GM21360 (cell line): ENCODE results near the gene ZNRF2.
"Not testable (repeated sequence)": the region's sequence is repeated elsewhere in the genome, so short reads cannot be mapped to it uniquely, and the experiment has no call there.

Experiments
- ATAC-seq: cut with Tn5 transposase; IDR thresholded peaks from one replicate; pipeline ENCODE4 v1.9.1; 2021; ENCODE audit warnings: mild to moderate bottlenecking, moderate library complexity; ENCODE audit not compliant: unreplicated experiment

Gene ZNRF2

DNA sequence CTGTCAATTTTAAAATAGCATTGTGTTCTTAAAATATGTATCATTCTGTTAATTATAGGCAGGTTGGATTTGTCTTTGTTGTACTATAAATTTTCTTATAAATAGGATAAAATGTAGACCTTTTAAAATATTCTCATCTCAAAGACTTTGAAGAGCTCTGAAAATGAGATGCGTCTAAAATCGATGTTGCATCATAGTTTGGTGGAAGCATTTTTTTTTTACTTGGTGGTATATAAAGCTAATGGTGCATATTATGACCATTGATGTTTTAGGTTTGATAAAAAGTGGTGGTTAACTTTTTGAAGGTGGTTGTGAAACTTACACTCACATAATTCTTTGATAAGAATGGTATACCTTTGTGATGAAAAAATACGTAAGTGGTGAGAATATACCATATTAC, 69.1 kb downstream of the ZNRF2 start:
- ATAC-seq: no peak

DNA sequence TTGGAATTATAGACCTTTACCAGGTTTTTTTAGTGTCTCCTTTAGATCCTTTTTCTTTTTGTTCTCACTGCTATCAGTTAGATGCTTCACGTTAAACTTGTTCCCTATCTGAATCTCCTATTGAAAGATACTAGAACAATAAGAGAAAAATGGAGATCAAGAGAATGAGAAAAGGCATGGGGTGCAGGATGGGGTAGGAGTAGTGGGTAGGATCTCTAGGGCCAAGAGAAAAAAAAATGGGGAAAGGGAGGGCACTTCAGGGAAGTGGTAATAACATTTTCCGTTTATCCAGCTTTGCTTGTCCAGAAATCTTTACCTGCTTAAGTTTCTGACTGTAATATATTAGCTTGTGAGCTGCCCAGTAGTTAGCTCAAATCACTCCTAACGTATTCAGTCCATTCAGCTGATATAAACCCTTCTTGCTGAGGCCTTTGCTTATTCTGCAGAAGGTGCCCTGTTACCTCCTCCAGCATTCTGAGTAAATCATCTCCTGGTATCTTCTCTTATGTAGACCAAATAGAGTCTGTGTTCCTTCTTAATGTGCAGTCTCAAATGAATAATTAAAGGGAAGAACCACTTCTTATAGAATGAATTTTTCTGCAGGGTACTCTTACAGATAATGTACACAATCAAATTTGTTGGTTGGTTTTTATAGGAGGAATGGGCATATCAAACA, 69.7 kb downstream of the ZNRF2 start:
- ATAC-seq: no peak

DNA sequence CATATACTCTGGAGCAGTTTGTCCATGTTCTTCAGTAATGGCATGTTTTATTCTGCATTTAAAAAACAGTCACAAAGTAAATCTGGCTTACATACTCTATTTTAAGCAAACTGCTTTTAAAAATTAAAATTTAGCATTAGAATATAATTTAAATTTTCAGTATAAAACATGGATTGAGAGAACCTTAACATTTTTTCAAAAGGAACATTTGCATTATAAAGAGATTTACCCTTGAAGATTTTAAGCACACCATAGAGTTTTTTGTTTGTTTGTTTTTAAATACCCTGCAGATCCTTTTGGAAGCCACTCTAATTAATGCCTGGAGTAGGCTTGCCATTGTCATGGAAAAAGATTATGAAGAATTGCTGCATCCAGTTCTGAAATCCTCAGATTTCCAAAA, 70.4 kb downstream of the ZNRF2 start:
- no peak for ATAC-seq

DNA sequence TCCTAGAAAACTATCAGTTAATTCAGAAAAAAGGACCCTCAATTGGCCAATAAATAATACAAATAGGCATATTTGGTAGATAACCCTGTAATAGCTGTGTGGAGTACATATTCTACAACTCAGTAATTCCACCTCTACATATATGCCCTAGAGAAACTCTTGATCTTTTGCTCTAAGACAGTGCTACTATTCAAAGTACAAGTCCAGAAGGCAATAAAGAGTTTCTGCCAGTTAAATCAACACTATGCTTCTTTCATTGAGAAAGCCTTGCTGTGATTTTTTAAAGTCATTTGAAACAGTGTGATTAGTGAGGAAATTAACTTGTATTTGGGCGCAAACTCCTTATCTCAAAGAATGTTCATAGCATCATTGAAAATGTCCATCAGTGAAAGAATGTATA, 75.6 kb downstream of the ZNRF2 start:
- ATAC-seq: no peak

DNA sequence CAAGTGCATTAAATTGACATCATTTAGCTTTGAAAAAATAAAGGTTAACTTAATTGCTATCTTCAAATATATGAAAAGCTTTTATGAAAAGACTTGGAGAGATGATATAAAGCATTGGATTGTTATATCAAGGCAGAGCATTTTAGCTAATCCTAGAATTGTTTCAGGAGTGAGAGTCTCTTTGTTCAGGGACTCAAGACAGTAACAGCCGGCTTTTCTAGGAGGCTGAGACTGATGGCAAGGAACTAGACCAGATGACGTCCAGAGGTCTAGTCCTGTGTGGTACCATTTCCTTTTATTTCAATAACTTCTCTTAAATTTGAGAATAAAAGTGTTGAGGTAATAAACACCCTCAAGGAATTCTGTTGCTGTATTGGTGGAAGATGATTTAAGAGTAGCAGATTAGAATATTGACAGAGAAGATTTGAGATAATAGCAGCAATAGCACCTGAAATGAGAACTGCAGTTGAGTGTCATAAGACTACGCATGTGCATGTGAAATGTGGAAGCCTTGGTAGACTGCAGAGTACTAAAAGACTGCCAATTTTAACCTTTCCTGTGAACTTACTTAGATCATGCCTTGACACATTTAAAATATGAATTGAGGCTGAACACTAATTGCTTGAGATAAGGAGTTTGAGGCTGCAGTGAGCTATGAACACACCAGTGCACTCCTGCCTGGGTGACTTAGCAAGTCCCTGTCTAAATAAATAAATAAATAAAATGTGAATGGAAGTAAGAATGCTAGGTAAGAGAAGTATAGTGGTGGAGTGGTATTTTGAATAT, 79.6 kb downstream of the ZNRF2 start:
- ATAC-seq: no peak

DNA sequence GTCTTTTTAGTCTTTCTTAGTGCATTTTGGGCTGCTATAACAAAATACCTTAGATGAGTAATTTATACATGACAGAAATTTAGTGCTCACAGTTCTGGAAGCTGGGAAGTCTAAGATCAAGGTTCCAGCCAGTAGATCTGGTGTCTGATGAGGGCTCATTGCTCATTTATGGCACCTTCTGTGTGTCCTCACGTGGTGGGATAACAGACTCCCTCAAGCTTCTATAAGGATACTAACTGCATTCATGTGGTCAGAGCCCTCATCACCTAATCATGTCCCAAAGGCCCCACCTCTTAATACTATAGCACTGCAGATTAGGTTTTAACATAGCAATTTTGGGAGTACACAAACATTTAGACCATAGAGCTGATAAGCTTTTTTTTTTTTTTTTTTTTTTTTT, 80.4 kb downstream of the ZNRF2 start:
- ATAC-seq: no peak

DNA sequence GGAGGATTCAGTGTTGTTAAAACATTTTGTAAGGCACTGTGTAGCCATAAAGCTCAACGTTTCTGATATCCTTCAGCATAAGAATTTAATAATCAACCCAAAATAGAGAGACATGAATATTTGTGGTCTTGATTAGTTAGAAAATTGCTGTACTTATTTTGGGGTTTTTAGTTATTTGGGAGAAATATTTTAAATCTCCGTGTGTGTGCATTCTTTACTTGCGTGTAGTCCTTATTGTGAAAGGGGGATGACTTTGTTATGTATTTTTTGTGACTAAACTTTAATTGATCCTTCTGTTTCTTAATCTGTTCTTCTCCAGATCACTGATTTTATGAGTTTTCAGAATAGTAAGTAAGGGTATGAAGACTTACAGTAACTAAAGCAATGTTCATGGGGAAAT, 81.2 kb downstream of the ZNRF2 start:
- no peak for ATAC-seq

DNA sequence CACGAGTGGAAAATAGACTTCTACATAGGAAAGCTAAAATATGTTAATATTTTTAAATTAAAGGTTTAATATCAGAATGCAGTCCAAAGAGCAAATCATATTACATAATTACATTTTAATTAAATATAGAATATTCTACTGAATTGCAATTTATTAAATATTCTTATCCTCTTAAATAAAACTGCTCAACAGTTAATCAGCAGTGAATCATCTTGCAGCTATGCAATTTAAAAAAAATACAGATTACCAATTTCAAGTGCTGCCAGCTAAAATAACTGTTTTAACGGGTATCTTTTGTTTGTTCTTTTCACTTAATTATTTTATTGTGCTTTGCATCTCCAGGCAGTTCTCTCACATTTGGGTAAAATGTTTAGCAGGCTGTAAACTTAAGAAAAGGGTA, 82.2 kb downstream of the ZNRF2 start:
- no peak for ATAC-seq

DNA sequence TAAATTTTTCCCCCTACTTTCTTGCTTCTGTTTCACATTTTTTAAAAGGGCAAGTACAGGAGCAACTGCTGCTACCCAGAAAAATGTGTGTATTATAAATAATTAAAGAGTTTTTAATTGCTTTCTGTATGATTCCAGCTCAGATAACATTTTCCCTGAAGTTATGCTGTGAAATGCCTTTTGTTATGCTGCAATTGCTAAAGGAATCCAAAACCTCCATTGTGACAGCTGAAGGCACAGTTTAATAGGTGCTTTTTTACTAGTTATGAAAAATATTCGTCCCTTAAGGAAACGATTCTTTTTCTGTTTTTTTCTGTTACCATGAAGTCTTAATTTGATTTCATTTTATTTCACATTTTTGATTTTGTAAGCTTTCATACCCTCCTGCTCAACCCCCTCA, 83.2 kb downstream of the ZNRF2 start:
- no peak for ATAC-seq

DNA sequence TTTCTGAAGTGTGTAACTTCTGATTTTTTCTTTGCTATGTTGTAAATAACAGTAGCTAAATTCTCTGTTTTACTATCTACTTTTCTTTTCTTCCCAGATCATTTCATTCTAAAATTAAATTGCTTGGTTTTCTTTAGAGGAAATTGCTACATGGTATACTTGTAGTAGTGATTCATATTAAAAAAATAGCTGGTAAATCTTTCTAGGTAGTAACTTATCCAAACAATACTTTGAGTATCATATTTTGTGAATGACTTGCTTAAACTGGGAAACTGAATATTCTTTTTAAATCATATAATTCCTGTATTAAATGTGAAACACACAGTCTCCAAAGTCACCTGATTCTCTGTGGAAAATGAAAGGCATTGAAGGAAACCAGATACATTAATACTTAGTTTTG, 85.5 kb downstream of the ZNRF2 start:
- no peak for ATAC-seq

DNA sequence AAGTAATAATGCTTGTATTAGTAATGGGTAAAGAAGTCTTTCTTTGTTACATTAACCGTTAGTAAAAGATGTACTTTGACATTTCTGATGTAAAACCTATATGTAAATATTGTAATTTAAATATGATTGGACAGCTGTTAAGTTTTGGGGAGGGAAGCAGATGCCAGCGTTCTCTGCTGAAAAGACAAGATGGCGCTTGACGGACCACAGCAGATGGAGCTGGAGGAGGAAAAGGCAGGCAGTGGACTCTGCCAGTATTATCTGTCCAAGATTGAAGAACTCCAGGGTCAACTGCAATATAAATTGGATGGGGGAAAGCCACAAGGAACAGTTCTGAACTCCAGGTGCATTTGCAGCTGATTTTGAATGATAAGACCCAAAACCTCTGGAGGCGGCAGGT, 86.9 kb downstream of the ZNRF2 start:
- no peak for ATAC-seq

DNA sequence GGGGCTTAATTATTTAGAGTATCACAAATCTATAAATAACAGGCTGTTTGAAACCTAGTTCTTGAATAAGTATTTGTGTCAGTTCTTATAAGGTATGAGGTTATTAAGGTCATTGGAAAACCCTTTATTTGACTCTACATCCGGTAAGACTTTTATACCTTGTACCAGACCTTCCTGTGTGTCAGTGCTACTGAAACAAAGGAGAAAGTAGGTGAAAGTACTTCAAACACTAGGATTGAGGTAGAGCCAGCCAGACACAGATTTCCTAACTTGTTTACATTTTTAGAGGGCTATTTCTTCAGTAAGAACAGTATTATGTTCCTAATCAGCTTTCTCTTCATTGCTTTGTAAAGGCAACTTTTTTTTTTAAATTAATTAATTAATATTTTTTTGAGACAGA, 93.9 kb downstream of the ZNRF2 start:
- no peak for ATAC-seq

DNA sequence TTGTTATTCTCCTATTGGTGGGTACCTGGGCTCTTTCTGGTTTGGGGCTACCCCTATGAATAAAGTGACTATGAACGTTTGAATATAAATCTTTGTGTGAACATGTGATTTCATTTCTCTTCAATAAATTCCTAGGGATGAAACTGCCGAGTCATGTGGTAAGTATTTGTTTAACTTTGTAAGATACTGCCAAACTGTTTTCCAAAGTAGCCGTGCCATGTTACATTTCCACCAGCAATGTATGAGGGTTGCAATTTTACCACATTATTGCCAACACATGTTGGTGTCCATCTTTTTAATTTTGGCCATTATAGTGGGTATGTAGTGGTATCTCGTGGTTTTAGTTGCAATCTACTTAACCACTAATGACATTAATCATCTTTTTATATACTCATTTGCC, 94.7 kb downstream of the ZNRF2 start:
- ATAC-seq: no peak

DNA sequence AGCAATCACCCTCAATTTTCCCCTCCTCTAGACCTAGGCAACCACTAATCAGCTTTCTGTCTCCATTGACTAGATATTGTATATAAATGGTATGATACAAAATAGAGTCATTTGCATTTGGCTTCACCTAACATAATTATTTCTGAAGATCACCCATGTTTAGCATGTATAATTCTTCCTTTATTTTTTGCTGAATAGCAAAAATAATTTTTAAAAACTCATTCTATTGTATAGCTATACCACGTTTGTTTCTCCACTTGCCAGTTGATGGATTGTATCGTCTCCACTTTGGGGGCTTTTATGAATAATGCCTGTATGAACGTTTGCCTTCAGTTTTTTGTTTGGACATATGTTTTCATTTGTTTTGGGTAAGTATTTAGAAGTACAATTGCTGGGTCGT, 95.3 kb downstream of the ZNRF2 start:
- ATAC-seq: no peak

DNA sequence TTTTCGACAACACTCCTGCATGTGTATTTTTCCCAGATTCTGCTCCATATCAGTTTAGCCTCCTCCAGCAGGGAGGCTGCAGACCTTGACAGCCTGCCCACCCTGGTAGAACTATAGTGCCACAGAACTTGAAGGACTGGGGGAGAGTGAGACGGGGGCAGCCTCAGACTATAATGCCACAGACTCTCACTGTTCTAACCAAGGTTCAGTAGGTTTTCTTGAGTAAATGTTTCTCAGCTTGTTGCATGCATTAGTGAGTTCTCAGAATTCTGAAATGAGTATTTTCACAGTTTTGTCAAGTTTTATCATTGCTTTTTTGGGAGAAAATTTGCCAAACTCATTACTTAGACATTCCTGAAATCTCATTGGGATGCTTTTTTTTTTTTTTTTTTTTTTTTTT, 95.9 kb downstream of the ZNRF2 start:
- ATAC-seq: no peak

DNA sequence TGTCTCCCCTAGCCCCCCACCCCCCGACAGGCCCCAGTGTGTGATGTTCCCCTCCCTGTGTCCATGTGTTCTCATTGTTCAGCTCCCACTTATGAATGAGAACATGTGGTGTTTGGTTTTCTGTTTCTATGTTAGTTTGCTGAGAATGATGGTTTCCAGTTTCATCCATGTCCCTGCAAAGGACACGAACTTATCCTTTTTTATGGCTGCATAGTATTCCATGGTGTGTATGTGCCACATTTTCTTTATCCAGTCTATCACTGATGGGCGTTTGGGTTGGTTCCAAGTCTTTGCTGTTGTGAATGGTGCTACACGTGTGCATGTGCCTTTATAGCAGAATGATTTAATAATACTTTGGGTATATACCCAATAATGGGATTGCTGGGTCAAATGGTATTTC, 96.4 kb downstream of the ZNRF2 start:
- ATAC-seq: not testable (repeated sequence)

DNA sequence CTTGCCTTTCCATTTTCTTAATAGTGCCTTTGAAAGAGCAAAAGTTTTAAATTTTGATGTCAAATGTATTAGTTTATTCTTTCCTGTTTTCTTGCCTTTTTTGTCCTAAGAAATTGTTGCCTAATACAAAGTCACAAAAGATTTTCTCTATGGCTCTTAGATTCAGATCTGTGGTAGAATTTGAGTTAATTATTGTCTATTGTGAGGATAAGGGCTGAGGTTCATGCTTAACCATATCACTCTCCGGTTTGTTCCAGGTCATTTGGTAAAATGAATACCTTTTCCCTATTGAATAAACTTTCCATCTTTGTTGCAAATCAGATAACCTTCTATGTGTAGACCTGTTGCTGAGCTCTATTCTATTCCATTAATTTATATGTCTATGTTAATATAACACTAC, 98.2 kb downstream of the ZNRF2 start:
- ATAC-seq: no peak

DNA sequence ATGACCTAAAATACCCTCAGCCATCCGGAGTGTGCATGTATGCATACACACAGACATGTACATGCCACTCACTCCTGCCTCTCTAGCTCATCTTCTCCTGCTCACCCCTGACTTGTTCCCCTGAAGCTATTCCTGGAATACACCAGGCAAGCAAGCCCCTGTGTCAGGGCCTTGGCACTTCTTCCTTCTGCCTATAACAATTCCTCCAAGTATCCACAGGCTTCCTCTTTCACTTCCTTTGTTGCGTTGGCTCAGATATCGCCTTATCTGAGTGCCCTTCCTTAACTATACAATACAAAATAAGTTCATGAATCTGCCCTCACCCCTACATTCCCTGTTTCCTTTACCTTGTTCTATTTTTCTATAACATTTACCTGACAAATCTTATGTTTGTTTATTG, 105.4 kb downstream of the ZNRF2 start:
- no peak for ATAC-seq

DNA sequence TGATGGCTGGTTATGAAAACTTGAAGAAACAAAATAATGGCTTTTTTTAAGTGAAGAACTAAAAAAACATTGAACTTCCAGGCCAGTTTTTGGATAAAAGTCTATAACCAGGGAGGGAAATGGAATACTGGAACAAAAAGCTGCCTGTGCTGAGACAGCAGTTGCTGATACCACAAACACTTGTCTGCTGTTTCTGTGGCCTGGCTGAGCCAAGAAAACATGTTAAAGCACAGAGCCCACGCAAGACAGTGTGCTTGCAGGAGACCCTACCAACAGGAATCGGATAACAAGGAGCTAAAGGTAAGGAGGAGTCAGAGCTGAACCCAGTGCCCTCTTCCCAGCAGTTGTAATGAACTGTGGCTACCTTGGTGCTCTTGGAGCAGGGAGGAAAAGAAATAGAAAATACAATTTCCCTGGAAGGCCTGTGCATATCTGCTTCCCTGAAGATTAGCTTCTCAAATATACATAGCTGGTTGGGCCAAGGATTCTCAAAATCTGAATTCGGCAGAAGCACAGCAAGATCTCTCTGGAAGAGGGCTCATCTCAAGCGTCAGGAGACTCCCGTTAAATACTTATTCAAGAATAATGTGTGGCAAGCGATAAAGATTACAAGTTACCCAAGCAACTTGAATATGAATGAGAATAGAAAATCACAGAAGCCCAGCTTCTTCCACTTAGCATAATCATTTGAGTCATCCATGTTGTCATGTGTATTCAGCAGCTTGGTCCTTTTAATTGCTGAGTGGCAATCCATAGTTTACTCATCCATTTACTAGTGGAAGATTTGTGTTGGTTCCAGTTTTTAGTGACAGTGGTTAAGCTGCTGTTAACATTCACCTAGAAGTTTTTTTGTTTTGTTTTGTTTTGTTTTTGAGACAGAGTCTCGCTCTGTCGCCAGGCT, 106.6 kb downstream of the ZNRF2 start:
- ATAC-seq: no peak

DNA sequence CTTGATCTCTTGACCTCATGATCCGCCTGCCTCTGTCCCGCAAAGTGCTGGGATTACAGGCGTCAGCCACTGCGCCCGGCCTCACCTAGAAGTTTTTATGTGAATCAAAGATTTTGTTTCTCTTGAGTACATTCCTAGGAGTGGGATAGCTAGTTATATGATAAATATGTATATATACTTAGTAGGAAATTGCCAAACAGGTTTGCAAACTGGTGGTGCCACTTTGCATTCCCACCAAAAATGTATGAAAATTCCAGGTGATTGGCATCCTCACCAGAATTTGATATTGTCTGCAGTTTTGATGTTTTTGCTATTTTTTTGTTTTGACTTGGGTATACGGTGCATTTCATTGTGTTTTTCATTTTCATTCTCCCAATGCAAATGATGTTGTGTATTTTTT, 107.4 kb downstream of the ZNRF2 start:
- ATAC-seq: no peak

DNA sequence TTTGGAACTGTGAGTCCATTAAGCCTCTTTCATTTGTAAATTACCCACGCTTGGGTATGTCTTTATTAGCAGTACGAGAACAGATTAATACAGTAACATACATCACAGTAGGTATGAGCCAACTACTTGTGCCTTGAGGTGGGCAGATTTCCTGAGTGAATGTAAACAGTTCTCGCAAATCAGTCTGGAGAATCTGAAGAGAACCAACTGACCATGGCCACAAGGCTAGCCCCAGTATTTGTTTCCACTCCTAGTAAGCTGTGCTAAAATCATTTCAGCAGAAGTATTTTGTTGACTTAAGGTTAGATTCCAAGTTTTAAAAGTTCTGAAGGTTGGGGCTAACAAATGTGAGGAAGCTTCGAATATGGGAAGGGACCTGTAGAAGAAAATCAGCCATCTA, 111.3 kb downstream of the ZNRF2 start:
- ATAC-seq: no peak

DNA sequence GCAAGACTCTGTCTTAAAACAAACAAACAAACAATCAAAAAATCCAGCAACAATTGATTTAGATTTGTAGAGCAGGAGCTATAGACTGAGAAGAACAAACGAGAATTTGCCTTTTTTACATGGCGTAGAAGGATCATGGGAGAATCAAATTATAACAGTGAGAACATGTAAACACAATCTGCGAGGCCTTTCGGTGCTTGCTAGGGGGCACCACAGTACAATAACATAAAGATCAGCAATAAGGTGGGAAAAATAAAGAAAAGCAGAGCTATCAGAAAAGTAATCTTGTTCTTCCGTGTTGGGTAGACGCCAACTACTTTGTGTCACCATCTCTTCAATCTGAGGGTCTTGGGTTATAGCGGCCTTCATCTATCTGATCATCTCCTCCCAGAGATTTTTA, 112.0 kb downstream of the ZNRF2 start:
- ATAC-seq: no peak
